HG02610 (cell line): ENCODE results near the gene WDR75.
"Not testable (repeated sequence)": the region's sequence is repeated elsewhere in the genome, so short reads cannot be mapped to it uniquely, and the experiment has no call there.

Source experiments
- ATAC-seq: cut with Tn5 transposase; IDR thresholded peaks from one replicate; pipeline ENCODE4 v1.9.1; 2021; ENCODE audit warnings: mild to moderate bottlenecking, moderate library complexity; ENCODE audit not compliant: unreplicated experiment

The WDR75 gene

DNA sequence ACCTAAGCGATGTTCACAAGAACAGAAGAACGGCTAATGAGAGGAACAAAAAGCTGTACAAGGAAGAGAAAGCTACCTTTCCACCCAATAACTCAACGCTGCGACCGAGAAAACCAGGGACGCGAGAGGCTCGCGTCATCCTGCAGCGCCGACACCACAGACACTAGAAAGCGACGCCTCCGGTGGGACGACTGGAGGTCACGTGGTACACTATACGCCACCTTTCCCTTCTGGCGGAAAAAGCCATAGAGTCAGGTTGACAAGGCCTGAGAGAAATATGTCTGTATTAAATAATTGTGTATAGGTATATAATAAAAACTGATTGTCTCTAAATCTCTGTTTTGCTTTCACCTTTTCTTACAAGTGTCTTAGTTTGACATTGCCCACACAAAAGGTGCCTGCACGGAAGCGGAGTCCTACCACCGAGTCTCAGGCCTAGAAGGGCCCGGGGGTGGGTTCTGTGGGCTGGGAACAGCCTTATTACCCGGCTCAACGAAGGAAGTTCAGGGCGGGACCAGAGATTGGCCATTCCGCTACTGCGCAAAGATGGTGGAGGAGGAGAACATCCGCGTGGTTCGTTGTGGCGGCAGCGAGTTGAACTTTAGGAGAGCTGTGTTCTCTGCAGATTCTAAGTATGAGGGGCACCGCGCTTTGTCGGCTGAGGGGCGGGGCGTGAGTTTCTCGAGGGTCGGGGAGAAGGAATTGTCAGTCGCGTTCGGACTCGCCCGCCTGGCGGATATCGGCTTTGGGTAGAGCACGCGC is at the start of gene WDR75:
Gene WDR75, plus strand, starts transcription at position 528 of the 762 bp plus-strand sequence. Its CDS starts 19 bp downstream, at position 547.
- peak; percentile 84 for ATAC-seq

DNA sequence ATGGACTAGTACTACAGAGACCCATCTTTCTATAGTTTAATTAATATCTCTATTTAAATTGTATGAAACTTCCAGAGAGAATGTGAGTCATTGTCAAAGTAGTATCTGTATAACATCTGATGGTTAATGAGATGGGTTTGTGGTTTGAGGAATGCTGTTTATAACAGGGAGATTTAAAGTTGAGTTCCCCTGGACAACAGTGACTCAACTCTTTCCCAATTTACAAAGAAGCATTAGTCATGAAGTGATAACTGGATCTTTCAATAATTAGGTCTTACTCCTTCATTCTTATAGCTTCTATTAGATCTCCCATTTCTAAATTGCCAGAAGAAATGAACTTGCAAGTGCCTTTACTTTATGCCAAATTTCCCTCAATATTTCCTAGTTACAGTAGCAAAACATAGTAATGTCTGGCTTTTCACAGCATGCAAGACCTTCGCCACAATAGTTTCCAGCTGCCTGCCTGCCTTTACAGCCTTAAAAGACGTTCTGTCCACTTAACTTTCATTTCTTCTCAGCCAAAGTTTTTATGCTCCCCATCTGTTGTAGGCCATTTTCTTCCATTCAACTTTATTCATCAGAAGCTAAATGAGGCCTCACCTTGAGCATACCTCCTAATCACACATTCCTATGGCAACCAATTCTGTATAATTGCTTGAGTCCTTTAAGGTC is 47.7 kb upstream of the WDR75 start:
- no peak for ATAC-seq

DNA sequence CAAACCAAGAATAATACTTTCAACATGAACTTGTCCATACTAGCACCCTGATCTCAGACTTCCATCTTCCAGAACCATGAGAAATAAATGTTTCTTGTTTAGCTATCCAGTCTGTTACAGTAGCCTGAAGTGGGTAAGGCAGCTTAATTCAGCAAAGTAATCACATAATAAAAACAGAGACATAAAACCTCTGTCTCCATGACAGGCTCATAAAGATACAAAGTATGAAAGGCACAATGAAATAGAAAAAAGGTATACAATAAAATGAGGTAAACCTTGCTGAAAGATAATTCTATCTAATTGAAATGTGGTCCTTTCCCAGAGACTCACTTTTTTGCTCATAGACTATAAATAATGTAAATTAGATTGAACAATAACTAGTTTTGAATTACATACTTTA is 46.7 kb upstream of the WDR75 start:
- ATAC-seq = no peak

- no peak for ATAC-seq
Measured at GRCh38 chr2:189402932-189403331, 38.3 kb upstream of the WDR75 start.

DNA sequence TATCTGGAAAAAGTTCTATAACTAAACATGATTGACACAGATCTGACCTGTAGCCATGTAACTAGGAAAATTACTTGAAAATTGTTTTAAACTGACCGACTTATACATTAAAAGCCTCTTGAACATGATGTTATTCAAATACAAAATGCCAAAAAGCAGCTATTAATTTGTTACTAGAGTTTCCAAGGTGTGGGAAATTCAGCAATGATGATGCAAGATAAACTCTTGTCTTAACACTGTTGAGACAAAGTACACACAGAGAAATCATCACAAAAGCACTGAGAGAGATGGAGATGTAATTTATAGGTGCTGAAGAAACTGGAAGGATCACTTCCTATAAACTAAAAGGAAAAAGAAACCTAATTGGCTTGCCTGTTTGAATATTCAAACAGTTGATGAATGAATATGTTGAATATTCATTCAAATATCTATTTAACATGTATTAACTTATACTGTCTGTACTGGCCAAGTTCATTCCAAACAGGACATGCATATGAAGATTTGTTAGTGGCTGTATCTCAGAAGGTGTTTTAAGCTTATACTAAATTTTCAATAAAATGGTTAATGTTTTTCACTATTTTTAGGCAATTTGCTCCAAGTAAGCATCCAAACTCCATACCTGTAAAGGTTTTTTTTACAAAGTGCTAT is 34.6 kb upstream of the WDR75 start:
- no peak for ATAC-seq

- no peak for ATAC-seq
Measured at GRCh38 chr2:189407281-189408209, 33.7 kb upstream of the WDR75 start.

DNA sequence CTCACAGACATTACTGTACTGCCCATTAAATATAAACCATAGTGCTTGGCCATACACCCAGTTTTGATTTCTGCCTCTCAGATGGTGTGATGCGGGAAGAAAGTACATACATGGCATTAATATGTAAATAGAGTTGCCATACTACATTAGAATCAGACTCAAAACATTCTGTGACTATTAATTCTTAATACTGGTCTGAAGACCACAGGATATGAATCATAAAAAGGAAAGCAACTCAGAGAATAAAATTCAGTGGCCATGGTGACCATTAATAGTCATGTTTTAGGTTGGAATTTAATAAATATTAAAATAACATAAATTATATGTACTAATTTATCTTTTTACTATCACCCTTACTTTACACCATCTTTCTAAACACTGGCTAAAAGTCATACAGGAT is 33.0 kb upstream of the WDR75 start:
- no peak for ATAC-seq

- no peak for ATAC-seq
Measured at GRCh38 chr2:189409131-189409530, 32.1 kb upstream of the WDR75 start.

- no peak for ATAC-seq
Measured at GRCh38 chr2:189409647-189410046, 31.6 kb upstream of the WDR75 start.

GRCh38 chr2:189411860-189412259 is 29.4 kb upstream of the WDR75 start:
- no peak for ATAC-seq

GRCh38 chr2:189412330-189412953 is 28.8 kb upstream of the WDR75 start:
- no peak for ATAC-seq

DNA sequence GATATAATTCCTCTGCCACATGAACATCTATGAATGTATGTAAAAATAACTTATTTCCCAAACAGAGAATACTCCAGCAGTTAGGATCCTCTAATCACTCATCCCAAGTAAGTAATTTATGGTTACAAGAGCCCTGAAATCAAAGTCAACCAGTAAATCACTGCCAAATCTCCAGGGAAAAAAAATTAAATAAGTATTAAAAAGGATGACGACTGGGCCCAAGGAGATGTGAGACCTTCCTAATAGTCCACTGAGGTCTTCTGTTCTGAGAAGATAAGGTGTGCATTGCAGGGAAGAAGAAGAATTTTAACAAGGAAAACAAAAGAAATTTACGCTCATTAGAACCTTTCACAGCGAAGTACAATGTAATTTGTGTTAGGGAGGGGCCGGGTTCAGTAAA is 28.0 kb upstream of the WDR75 start:
- ATAC-seq = no peak

- ATAC-seq = no peak
Measured at GRCh38 chr2:189421644-189422043, 19.6 kb upstream of the WDR75 start.

DNA sequence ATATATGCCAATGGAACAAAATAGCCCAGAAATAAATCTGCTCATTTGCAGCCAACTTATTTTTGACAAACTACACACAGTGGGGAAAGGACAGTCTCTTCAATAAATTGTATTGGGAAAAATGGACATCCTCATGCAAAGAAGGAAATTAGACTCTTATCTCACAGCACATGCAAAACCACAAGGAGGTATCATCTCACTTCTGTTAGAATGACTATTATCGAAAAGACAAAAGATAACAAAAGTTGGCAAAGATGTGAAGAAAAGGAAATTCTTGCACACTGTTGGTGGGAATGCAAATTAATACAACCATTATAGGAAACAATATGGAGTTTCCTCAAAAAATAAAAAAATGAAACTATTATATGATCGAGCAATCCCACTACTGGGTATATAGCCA is 16.3 kb upstream of the WDR75 start:
- ATAC-seq = no peak

- ATAC-seq = no peak
Measured at GRCh38 chr2:189425676-189426075, 15.6 kb upstream of the WDR75 start.

GRCh38 chr2:189426886-189427285 is 14.4 kb upstream of the WDR75 start:
- ATAC-seq = no peak

GRCh38 chr2:189427872-189428271 is 13.4 kb upstream of the WDR75 start:
- ATAC-seq = no peak

- ATAC-seq = not testable (repeated sequence)
Measured at GRCh38 chr2:189430448-189430847, 10.8 kb upstream of the WDR75 start.

DNA sequence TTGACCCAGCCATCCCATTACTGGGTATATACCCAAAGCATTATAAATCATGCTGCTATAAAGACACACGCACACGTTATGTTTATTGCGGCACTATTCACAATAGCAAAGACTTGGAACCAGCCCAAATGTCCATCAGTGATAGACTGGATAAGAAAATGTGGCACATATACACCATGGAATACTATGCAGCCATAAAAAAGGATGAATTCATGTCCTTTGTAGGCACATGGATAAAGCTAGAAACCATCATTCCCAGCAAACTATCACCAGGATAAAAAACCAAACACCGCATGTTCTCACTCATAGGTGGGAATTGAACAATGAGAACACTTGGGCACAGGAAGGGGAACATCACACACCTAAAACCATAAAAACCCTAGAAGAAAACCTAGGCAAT is 5.5 kb upstream of the WDR75 start:
- ATAC-seq = not testable (repeated sequence)

- no peak for ATAC-seq
Measured at GRCh38 chr2:189437926-189438325, 3.3 kb upstream of the WDR75 start.
